Measurements from ENCODE around the gene B3GAT1. TPM values are rescaled to one million over a fixed set of nuclear protein-coding genes. Genes with fewer than 3 reads are reported as not detected.

The B3GAT1 gene
- total RNA-seq, 4 donors from 2014 or later = 0.13 to 0.66 (median 0.35) TPM

DNA sequence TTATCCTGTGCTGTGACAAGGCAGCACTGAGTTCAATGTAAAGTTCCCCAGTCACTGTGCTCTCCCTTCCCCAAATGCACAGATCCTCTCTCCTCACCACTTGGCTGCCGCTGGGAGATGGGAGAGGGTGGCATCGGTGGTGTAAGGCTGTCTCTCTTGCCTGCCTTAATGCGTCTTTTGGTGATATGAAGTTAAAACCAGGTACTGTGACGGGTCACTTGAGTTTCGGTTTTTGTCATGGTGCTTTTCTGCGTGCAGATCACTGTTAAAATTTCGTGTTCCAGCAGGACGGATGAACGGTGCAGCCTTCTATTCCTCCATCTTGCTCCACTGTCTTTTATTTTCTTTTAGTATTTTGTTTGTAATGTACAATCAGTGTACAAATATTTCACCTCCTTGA is 61.7 kb downstream of the B3GAT1 start:
- no peak for TF ChIP-seq EP300 (IDR thresholded peaks at IDR 0.05)
- TF ChIP-seq, protein P1, sequence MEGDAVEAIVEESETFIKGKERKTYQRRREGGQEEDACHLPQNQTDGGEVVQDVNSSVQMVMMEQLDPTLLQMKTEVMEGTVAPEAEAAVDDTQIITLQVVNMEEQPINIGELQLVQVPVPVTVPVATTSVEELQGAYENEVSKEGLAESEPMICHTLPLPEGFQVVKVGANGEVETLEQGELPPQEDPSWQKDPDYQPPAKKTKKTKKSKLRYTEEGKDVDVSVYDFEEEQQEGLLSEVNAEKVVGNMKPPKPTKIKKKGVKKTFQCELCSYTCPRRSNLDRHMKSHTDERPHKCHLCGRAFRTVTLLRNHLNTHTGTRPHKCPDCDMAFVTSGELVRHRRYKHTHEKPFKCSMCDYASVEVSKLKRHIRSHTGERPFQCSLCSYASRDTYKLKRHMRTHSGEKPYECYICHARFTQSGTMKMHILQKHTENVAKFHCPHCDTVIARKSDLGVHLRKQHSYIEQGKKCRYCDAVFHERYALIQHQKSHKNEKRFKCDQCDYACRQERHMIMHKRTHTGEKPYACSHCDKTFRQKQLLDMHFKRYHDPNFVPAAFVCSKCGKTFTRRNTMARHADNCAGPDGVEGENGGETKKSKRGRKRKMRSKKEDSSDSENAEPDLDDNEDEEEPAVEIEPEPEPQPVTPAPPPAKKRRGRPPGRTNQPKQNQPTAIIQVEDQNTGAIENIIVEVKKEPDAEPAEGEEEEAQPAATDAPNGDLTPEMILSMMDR (IDR thresholded peaks at IDR 0.05) = no peak
- TF ChIP-seq POLR2AphosphoS5 (IDR thresholded peaks at IDR 0.05) = no peak
- no peak for TF ChIP-seq POLR2A (IDR thresholded peaks at IDR 0.05; ENCODE audit: low read depth)
- H3K27ac ChIP-seq (replicated peaks in 1 of 4) = no peak overlapping the region
- H3K4me1 ChIP-seq = no peaks in the 10 kb centered on the region
- intact Hi-C loops (cut with DNase I) = no loop called here
- H3K4me3 ChIP-seq = no peak overlapping the region
- DNase-seq (ENCODE audit: extremely low spot score) = no peak
- H3K27me3 ChIP-seq = no peaks in the 10 kb centered on the region
- WGBS = 90% methylated on average over 9 of the region's 9 CpGs
- H3K36me3 ChIP-seq = no peaks in the 10 kb centered on the region
- H3K9me3 ChIP-seq = no peaks in the 10 kb centered on the region

DNA sequence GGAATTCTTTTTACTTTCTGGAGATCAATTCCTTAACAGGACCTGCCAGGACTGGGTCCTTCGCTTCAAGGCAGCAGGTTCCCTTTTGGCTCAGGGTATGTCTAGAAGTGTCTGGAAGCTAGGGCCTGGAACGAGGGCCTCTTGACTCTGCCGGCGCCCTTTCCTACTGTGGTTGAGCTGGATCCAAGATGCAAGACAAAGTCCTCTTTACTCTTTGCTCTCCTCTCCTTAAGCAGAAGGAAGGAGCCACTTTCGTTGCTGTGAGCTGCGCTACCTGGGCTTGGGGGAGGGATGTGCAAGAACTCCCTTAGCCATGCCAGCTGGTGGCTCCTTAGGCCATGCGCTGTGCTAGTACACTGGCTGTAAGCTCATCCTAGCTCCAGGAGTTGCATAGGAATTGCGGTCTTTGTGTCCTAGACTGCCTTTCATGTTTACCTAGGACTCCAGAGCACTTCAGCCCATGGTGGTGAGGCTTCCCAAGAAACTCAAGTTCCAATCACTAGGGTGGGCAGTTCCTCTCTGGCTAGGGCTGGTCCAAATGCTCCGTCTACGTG is 62.2 kb downstream of the B3GAT1 start:
- Histone ChIP-seq H3K27ac (replicated peaks in 1 of 4) (no peak overlapping the region), H3K9me3 (no peaks in the 10 kb centered on the region), H3K27me3 (no peaks in the 10 kb centered on the region), H3K36me3 (no peaks in the 10 kb centered on the region), H3K4me1 (no peaks in the 10 kb centered on the region), H3K4me3 (no peak overlapping the region)
- WGBS = 86% methylated on average over 10 of the region's 10 CpGs
- intact Hi-C loops (cut with DNase I) = no loop called here
- DNase-seq (ENCODE audit: extremely low spot score) = no peak
- TF ChIP-seq POLR2AphosphoS5 (IDR thresholded peaks at IDR 0.05) = no peak
- TF ChIP-seq POLR2A (IDR thresholded peaks at IDR 0.05; ENCODE audit: low read depth) = no peak
- no peak for TF ChIP-seq EP300 (IDR thresholded peaks at IDR 0.05)
- TF ChIP-seq, protein P1 (IDR thresholded peaks at IDR 0.05) = no peak

DNA sequence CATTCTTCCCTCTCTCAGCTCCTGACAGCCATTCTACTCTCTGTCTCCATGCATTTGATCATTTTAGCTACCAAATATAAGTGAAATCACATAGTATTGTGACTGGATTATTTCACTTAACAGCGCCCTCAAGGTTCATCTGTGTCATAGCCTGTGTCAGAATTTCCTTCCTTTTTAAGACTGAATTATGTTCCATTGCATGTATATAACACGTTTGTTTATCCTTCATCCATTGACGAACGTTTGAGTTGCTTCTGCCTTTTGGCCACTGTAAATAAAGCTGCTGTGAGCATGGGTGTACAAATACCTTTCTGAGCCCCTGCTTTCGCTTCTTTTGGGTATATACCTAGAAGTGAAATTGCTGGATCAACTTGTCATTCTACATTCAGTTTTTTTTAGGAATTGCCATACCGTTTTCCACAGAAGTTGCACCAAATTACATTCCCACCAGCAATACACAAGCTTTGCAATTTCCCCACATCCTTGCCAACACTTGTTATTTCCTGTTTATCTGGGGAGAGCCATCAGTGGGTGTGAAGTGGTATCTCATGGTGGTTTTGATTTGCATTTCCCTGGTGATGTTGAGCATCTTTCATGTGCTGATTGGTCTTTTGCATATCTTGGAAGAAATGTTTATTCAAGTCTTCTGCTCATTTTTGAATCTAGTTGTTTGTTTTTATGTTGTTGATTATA is 62.8 kb downstream of the B3GAT1 start:
- intact Hi-C loops (cut with DNase I) = no loop called here
- Histone ChIP-seq H3K4me3 (no peak overlapping the region), H3K36me3 (no peaks in the 10 kb centered on the region), H3K27ac (replicated peaks in 1 of 4) (no peak overlapping the region), H3K27me3 (peaks cover 0 to 4% (median 0%) of the 10 kb centered on the region in 4 donors), H3K4me1 (no peaks in the 10 kb centered on the region), H3K9me3 (no peaks in the 10 kb centered on the region)
- no peak for DNase-seq (ENCODE audit: extremely low spot score)
- 72% methylated on average over 6 of the region's 6 CpGs for WGBS
- TF ChIP-seq, protein P1 (IDR thresholded peaks at IDR 0.05) = no peak
- TF ChIP-seq POLR2AphosphoS5 (IDR thresholded peaks at IDR 0.05) = no peak
- no peak for TF ChIP-seq POLR2A (IDR thresholded peaks at IDR 0.05; ENCODE audit: low read depth)

DNA sequence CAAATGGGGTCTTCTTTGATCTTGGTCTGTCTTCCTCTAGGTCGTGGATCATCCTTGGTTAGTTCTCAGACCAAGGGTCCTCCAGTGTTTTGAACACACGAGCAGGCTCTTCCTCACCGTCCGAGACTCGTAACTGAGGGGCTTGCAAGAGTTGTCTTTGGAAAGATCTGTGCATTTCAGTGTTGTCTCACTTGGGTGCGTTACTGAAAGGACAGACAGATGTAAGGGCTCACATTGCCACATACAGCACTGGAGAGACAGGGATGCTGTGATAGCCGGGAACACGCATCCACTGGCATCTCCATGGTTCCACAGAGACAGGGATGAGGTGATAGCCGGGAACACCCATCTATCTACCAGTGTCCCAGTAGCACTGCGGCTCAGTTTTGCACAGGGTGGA is 64.6 kb downstream of the B3GAT1 start:
- no peak for TF ChIP-seq POLR2AphosphoS5 (IDR thresholded peaks at IDR 0.05)
- TF ChIP-seq, protein P1 (IDR thresholded peaks at IDR 0.05) = no peak
- TF ChIP-seq EP300 (IDR thresholded peaks at IDR 0.05) = no peak
- TF ChIP-seq POLR2A (IDR thresholded peaks at IDR 0.05; ENCODE audit: low read depth) = no peak
- H3K36me3 ChIP-seq = no peaks in the 10 kb centered on the region

More for the DNA sequence above, 64.6 kb downstream of the B3GAT1 start:
- Histone ChIP-seq H3K4me1 (no peaks in the 10 kb centered on the region), H3K4me3 (no peak overlapping the region), H3K27me3 (peaks cover 0 to 4% (median 0%) of the 10 kb centered on the region in 4 donors), H3K27ac (replicated peaks in 1 of 4) (no peak overlapping the region), H3K9me3 (no peaks in the 10 kb centered on the region)
- intact Hi-C loops (cut with DNase I) = no loop called here
- DNase-seq (ENCODE audit: extremely low spot score) = no peak
- 79% methylated on average over 8 of the region's 10 CpGs for WGBS
